H1 (cell line): Measurements from ENCODE around the gene CRYBB1.

Source experiments
- CTCF ChIP-seq, 3 experiments: IDR thresholded peaks; 1 replicate in 2 of 3; 2 replicates in 1 of 3; pipeline versions ENCODE4 v1.5.1 to v1.6.1; 2011; ENCODE audit warnings: low read length in 3 of 3, mild to moderate bottlenecking in 3 of 3, inconsistent platforms in 2 of 3, low read depth in 1 of 3, moderate library complexity in 1 of 3; ENCODE audit not compliant: insufficient read depth in 1 of 3; ENCODE audit errors: control extremely low read depth in 1 of 3
- EP300 ChIP-seq, 2 experiments: IDR thresholded peaks; 1 replicate in 1 of 2; 2 replicates in 1 of 2; pipeline ENCODE4 v1.6.1; 2011 to 2012; ENCODE audit warnings: low read depth in 2 of 2, low read length in 2 of 2, mild to moderate bottlenecking in 2 of 2, borderline replicate concordance in 1 of 2, inconsistent platforms in 1 of 2, moderate library complexity in 1 of 2
- NRF1 ChIP-seq: IDR thresholded peaks from 2 replicates; pipeline ENCODE4 v1.6.1; 2011; ENCODE audit warnings: mild to moderate bottlenecking, low read depth, low read length, improper control_type of control experiment
- SUZ12 ChIP-seq: fragments of 200-600 bp; sonication (generic); IDR thresholded peaks from 2 replicates; pipeline ENCODE4 v1.6.1; 2012; ENCODE audit warnings: mild to moderate bottlenecking, inconsistent platforms, low read length, moderate library complexity, mixed read lengths

DNA sequence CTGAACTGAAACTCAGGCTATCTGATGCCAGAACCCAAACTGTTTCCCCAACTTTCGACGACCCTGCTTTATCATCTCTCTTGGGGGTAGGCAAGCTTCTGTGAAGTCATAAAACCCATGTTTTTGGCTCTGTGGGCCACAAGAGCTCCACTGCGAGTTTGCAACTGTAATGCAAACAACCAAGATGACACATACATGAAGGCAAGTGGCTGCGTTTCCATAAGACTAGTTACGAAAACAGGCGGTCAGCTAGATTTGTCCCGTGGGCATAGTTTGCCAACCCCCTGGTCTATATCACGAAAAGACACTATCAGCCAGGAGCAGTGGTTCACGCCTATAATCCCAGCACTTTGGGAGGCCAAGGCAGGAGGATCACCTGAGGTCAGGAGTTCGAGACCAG, 65.4 kb downstream of the CRYBB1 start:
- TF ChIP-seq CTCF (IDR thresholded peaks at IDR 0.05; ENCODE audit: control extremely low read depth in 1 of 3, insufficient read depth in 1 of 3, low read depth in 1 of 3, low read length in 3 of 3) = no peak
- no peak for TF ChIP-seq NRF1
- TF ChIP-seq EP300 (IDR thresholded peaks at IDR 0.05; ENCODE audit: borderline replicate concordance in 1 of 2, low read depth in 2 of 2, low read length in 2 of 2) = no peak
- no peak for TF ChIP-seq SUZ12
